GM12864 (cell line): ENCODE measurements around the gene MYMX.
"Not testable (repeated sequence)": the region's sequence is repeated elsewhere in the genome, so short reads cannot be mapped to it uniquely, and the experiment has no call there.

Experiments
- DNase-seq: peaks from one replicate; pipeline ENCODE4 v3.0.0-alpha.2; 2011; ENCODE audit warnings: low read depth
- H3K4me3 ChIP-seq: 2 replicates; pipeline ENCODE4 v1.5.1; 2011; ENCODE audit warnings: mild to moderate bottlenecking, low read depth, low read length, control low read depth
- CTCF ChIP-seq: IDR thresholded peaks from 2 replicates; pipeline ENCODE4 v1.5.1; 2011; ENCODE audit warnings: low read depth, mild to moderate bottlenecking, moderate library complexity, low read length, control low read depth, inconsistent platforms; ENCODE audit errors: missing control alignments

MYMX gene

DNA sequence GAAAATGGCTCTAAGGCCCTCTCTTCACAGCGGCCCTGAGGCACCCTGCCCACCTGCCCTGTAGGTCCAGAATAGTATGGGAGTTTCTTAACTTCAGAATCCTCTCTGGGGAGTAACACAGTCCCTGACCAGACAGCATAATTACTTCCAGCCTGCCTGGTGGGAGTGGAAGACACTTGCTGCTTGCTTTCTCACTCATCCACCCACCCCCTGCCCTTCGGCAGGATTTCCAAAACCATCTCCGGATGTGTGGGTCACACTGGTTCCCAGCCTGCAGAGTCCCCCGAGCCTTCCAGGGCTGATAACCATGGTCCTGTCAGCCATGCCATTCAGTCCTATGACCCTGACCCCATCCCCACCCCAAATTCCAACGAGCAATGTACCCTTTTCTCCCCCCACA, 12.1 kb downstream of the MYMX start:
- TF ChIP-seq CTCF, result no peak
- no peak for DNase-seq
- no peak overlapping the region for H3K4me3 ChIP-seq

DNA sequence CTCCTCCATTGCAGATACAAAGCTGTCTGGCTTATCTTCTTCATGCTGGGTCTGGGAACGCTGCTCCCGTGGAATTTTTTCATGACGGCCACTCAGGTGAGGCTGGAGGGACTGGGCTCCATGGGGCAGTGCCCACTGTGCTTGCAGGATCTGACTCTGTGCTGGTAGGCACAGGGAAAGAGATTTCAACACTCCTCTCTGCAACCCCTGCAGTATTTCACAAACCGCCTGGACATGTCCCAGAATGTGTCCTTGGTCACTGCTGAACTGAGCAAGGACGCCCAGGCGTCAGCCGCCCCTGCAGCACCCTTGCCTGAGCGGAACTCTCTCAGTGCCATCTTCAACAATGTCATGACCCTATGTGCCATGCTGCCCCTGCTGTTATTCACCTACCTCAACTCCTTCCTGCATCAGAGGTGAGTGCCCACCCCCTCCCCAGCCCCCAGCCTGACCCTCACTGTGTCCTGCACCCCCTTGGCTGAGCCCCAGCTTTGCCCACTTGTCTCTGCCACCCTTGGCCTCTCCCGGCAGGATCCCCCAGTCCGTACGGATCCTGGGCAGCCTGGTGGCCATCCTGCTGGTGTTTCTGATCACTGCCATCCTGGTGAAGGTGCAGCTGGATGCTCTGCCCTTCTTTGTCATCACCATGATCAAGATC, 12.8 kb downstream of the MYMX start:
- DNase-seq, result no peak
- no peak overlapping the region for H3K4me3 ChIP-seq

GRCh38 chr6:44230034-44230675, 13.4 kb downstream of the MYMX start:
- no peak for TF ChIP-seq CTCF
- H3K4me3 ChIP-seq, result no peak overlapping the region

More for the DNA sequence above, 12.8 kb downstream of the MYMX start:
- TF ChIP-seq CTCF, result no peak

DNA sequence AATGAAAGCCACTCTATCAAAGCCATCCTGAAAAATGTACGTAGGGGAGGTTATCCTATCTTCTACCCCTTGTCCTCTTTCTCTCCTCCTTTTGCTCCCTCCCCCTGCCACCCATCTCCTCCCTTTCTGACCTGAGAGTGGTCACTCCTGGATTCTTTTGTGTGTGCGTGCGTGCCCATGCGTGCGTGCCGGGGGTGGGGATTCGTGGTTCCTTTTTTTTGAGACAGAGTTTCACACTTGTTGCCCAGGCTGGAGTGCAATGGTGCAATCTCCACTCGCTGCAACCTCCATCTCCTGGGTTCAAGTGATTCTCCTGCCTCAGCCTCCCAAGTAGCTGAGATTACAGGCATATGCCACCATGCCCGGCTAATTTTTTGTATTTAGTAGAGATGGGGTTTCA, 14.7 kb downstream of the MYMX start:
- not testable (repeated sequence) for DNase-seq, H3K4me3 ChIP-seq

More at GRCh38 chr6:44230034-44230675, 13.4 kb downstream of the MYMX start:
- DNase-seq, result no peak

DNA sequence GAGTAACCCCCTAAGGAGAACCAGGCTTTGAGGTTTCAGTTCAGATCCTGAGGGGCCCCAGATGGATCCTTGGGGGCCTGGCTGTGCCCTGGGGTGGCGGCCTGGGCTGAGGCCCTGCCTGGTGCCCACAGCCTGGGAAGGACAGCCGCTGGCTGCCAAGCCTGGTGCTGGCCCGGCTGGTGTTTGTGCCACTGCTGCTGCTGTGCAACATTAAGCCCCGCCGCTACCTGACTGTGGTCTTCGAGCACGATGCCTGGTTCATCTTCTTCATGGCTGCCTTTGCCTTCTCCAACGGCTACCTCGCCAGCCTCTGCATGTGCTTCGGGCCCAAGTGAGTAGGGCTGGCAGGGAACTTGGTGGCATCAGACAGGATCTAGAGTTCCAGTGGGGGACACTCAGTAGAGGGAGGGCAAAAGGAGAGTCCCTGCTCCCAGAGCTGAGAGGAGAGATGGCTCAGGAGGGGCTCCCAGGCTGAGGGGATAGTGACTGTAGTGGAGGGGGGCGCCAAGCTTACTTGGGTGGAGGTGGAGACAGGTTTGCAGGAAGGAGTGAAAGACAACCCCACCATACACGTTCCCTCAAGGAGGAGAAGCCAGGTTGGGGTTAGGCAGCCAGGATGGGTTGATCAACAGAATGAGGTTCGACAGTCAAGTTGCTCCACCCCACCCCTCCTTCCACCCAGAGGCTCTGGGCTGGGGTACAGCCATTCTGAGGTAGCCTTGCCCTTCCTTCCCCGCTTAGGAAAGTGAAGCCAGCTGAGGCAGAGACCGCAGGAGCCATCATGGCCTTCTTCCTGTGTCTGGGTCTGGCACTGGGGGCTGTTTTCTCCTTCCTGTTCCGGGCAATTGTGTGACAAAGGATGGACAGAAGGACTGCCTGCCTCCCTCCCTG, 16.2 kb downstream of the MYMX start:
- no peak for TF ChIP-seq CTCF
- H3K4me3 ChIP-seq, result no peak overlapping the region
- DNase-seq, result no peak

DNA sequence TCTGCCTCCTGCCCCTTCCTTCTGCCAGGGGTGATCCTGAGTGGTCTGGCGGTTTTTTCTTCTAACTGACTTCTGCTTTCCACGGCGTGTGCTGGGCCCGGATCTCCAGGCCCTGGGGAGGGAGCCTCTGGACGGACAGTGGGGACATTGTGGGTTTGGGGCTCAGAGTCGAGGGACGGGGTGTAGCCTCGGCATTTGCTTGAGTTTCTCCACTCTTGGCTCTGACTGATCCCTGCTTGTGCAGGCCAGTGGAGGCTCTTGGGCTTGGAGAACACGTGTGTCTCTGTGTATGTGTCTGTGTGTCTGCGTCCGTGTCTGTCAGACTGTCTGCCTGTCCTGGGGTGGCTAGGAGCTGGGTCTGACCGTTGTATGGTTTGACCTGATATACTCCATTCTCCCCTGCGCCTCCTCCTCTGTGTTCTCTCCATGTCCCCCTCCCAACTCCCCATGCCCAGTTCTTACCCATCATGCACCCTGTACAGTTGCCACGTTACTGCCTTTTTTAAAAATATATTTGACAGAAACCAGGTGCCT, 16.9 kb downstream of the MYMX start:
- no peak for TF ChIP-seq CTCF
- DNase-seq, result no peak
- H3K4me3 ChIP-seq, result no peak overlapping the region
